Stomach smooth muscle (tissue), 2 donors: ENCODE results near the gene DYNC2LI1.

Experiments used
- H3K27ac ChIP-seq: one replicate; pipeline ENCODE4 v1.7.0; 2013; ENCODE audit warnings: mild to moderate bottlenecking, low read length, inconsistent platforms
- H3K27me3 ChIP-seq, 2 donors: one replicate each; pipeline ENCODE4 v1.7.0; 2013; ENCODE audit warnings: low read length in 2 of 2; ENCODE audit not compliant: insufficient read depth in 2 of 2, control insufficient read depth in 1 of 2
- H3K36me3 ChIP-seq, 2 donors: one replicate each; pipeline ENCODE4 v1.7.0; 2013; ENCODE audit warnings: low read length in 2 of 2; ENCODE audit not compliant: control insufficient read depth in 2 of 2, insufficient read depth in 2 of 2
- H3K4me1 ChIP-seq: one replicate; pipeline ENCODE4 v1.7.0; 2013; ENCODE audit warnings: low read length; ENCODE audit not compliant: control insufficient read depth, insufficient read depth
- H3K4me3 ChIP-seq, 2 donors: one replicate each; pipeline ENCODE4 v1.7.0; 2013; ENCODE audit warnings: low read length in 2 of 2
- H3K9ac ChIP-seq, 2 donors: one replicate each; pipeline ENCODE4 v1.7.0; 2013; ENCODE audit warnings: low read length in 2 of 2, mild to moderate bottlenecking in 1 of 2
- H3K9me3 ChIP-seq, 2 donors: one replicate each; pipeline ENCODE4 v1.7.0; 2013; ENCODE audit warnings: low read length in 2 of 2; ENCODE audit not compliant: control insufficient read depth in 2 of 2
- donor health status: healthy.
- donor health status: Pancreatic carcinoma.

The DYNC2LI1 gene

GRCh38 chr2:43791035-43791765 lies 17.4 kb downstream of the DYNC2LI1 start:
- Histone ChIP-seq H3K4me1 (no peaks in the 10 kb centered on the region), H3K36me3 (peaks cover 17 to 24% of the 10 kb centered on the region in 2 donors), H3K27ac (no peak overlapping the region), H3K27me3 (no peaks in the 10 kb centered on the region), H3K9me3 (no peaks in the 10 kb centered on the region), H3K4me3 (no peak overlapping the region), H3K9ac (peak overlapping the region in 1 of 2 donors; percentile 22)

- no peaks in the 10 kb centered on the region for H3K27me3 ChIP-seq
- no peak overlapping the region for H3K9ac ChIP-seq
- H3K4me3 ChIP-seq: no peak overlapping the region
- no peaks in the 10 kb centered on the region for H3K9me3 ChIP-seq
- H3K27ac ChIP-seq: no peak overlapping the region
- H3K36me3 ChIP-seq: peaks cover 19 to 28% of the 10 kb centered on the region in 2 donors
- H3K4me1 ChIP-seq: no peaks in the 10 kb centered on the region
Measured at GRCh38 chr2:43792653-43793052, 18.8 kb downstream of the DYNC2LI1 start.

GRCh38 chr2:43794956-43795355 lies 21.1 kb downstream of the DYNC2LI1 start:
- Histone ChIP-seq H3K9ac (no peak overlapping the region), H3K27me3 (no peaks in the 10 kb centered on the region), H3K27ac (no peak overlapping the region), H3K4me1 (no peaks in the 10 kb centered on the region), H3K36me3 (peaks cover 9 to 23% of the 10 kb centered on the region in 2 donors), H3K4me3 (no peak overlapping the region), H3K9me3 (no peaks in the 10 kb centered on the region)

GRCh38 chr2:43796206-43796605 lies 22.4 kb downstream of the DYNC2LI1 start:
- Histone ChIP-seq H3K27ac (no peak overlapping the region), H3K4me3 (no peak overlapping the region)

GRCh38 chr2:43798300-43798699 lies 24.5 kb downstream of the DYNC2LI1 start:
- H3K27me3 ChIP-seq: no peaks in the 10 kb centered on the region
- no peaks in the 10 kb centered on the region for H3K9me3 ChIP-seq
- no peaks in the 10 kb centered on the region for H3K4me1 ChIP-seq
- no peak overlapping the region for H3K27ac ChIP-seq
- H3K4me3 ChIP-seq: no peak overlapping the region
- peaks cover 7 to 13% of the 10 kb centered on the region in 2 donors for H3K36me3 ChIP-seq
- no peak overlapping the region for H3K9ac ChIP-seq

More at GRCh38 chr2:43796206-43796605, 22.4 kb downstream of the DYNC2LI1 start:
- no peaks in the 10 kb centered on the region for H3K4me1 ChIP-seq
- H3K9ac ChIP-seq: no peak overlapping the region
- no peaks in the 10 kb centered on the region for H3K9me3 ChIP-seq
- H3K27me3 ChIP-seq: no peaks in the 10 kb centered on the region
- H3K36me3 ChIP-seq: peaks cover 9 to 18% of the 10 kb centered on the region in 2 donors

- H3K4me3 ChIP-seq: no peak overlapping the region
- H3K27ac ChIP-seq: no peak overlapping the region
- no peaks in the 10 kb centered on the region for H3K9me3 ChIP-seq
- no peaks in the 10 kb centered on the region for H3K27me3 ChIP-seq
- H3K4me1 ChIP-seq: no peaks in the 10 kb centered on the region
- no peak overlapping the region for H3K9ac ChIP-seq
- peaks cover 7 to 16% of the 10 kb centered on the region in 2 donors for H3K36me3 ChIP-seq
Measured at GRCh38 chr2:43800894-43801293, 27.1 kb downstream of the DYNC2LI1 start.

- Histone ChIP-seq H3K27ac (no peak overlapping the region), H3K36me3 (peaks cover 5 to 13% of the 10 kb centered on the region in 2 donors), H3K9me3 (no peaks in the 10 kb centered on the region), H3K4me3 (no peak overlapping the region), H3K9ac (no peak overlapping the region), H3K27me3 (no peaks in the 10 kb centered on the region), H3K4me1 (no peaks in the 10 kb centered on the region)
Measured at GRCh38 chr2:43802135-43802534, 28.3 kb downstream of the DYNC2LI1 start.

GRCh38 chr2:43803113-43803512 lies 29.3 kb downstream of the DYNC2LI1 start:
- no peak overlapping the region for H3K27ac ChIP-seq
- H3K27me3 ChIP-seq: no peaks in the 10 kb centered on the region
- no peaks in the 10 kb centered on the region for H3K9me3 ChIP-seq
- no peak overlapping the region for H3K4me3 ChIP-seq
- peaks cover 5 to 13% of the 10 kb centered on the region in 2 donors for H3K36me3 ChIP-seq
- H3K4me1 ChIP-seq: no peaks in the 10 kb centered on the region
- H3K9ac ChIP-seq: no peak overlapping the region

- no peak overlapping the region for H3K9ac ChIP-seq
- H3K36me3 ChIP-seq: peaks cover 15 to 20% of the 10 kb centered on the region in 2 donors
- no peaks in the 10 kb centered on the region for H3K4me1 ChIP-seq
- H3K4me3 ChIP-seq: no peak overlapping the region
- no peaks in the 10 kb centered on the region for H3K27me3 ChIP-seq
- no peak overlapping the region for H3K27ac ChIP-seq
- no peaks in the 10 kb centered on the region for H3K9me3 ChIP-seq
Measured at GRCh38 chr2:43806719-43807031, 32.8 kb downstream of the DYNC2LI1 start.

GRCh38 chr2:43810452-43810851 lies 36.6 kb downstream of the DYNC2LI1 start:
- no peaks in the 10 kb centered on the region for H3K9me3 ChIP-seq
- H3K27me3 ChIP-seq: no peaks in the 10 kb centered on the region
- H3K4me1 ChIP-seq: no peaks in the 10 kb centered on the region
- H3K36me3 ChIP-seq: peaks cover 9 to 15% of the 10 kb centered on the region in 2 donors
- no peak overlapping the region for H3K4me3 ChIP-seq
- H3K27ac ChIP-seq: no peak overlapping the region
- no peak overlapping the region for H3K9ac ChIP-seq

GRCh38 chr2:43810888-43811287 lies 37.0 kb downstream of the DYNC2LI1 start:
- Histone ChIP-seq H3K27me3 (no peaks in the 10 kb centered on the region), H3K4me1 (no peaks in the 10 kb centered on the region), H3K27ac (no peak overlapping the region), H3K9me3 (no peaks in the 10 kb centered on the region), H3K4me3 (no peak overlapping the region), H3K36me3 (peaks cover 7 to 15% of the 10 kb centered on the region in 2 donors), H3K9ac (no peak overlapping the region)
